Esophagus muscularis mucosa (tissue), 3 donors: ENCODE measurements around the gene TRAF3.

ENCODE experiments used
- CTCF ChIP-seq, 3 experiments: fragments of 200-600 bp in 2 of 3; fragments of 450-650 bp in 1 of 3; sonication (generic) in 2 of 3; IDR thresholded peaks; one replicate each; pipeline ENCODE4 v1.5.1; 2017 to 2019; ENCODE audit warnings: antibody characterized with exemption in 3 of 3, mild to moderate bottlenecking in 2 of 3, moderate library complexity in 1 of 3
- EP300 ChIP-seq: sonication (generic); formaldehyde crosslinking; IDR thresholded peaks from one replicate; pipeline ENCODE4 v1.6.1; 2017; ENCODE audit warnings: antibody characterized with exemption

- no peak for TF ChIP-seq CTCF (IDR thresholded peaks at IDR 0.05)
- TF ChIP-seq EP300, result no peak
These were observed 86.1 kb downstream of the TRAF3 start for GRCh38 chr14:102863381-102863780.
